ENCODE results near the gene CSRNP3. TPM values are rescaled to one million over a fixed set of nuclear protein-coding genes. Genes with fewer than 3 reads are reported as not detected.

Gene CSRNP3
- total RNA-seq, 6 donors from 2014 or later, result 0.46 to 4.1 (median 1.5) TPM

- H3K27me3 ChIP-seq, result no peaks in the 10 kb centered on the region
- no peak for ATAC-seq (ENCODE audit: low FRiP score in 2 of 2)
- DNase-seq, result no peak
- no peaks in the 10 kb centered on the region for H3K36me3 ChIP-seq
- peaks cover 0 to 6% (median 0%) of the 10 kb centered on the region in 4 donors for H3K4me1 ChIP-seq
- TF ChIP-seq EP300 (IDR thresholded peaks at IDR 0.05) (no peak), CTCF (IDR thresholded peaks at IDR 0.05) (no peak), POLR2AphosphoS5 (IDR thresholded peaks at IDR 0.05) (no peak), POLR2A (IDR thresholded peaks at IDR 0.05) (no peak)
- H3K4me3 ChIP-seq, result no peak overlapping the region
- no peaks in the 10 kb centered on the region for H3K9me3 ChIP-seq
- 67 to 90% methylated on average over 3 of the region's 3 CpGs for WGBS, 2 donors
- H3K27ac ChIP-seq, result no peak overlapping the region
These were observed 5.2 kb downstream of the CSRNP3 start for GRCh38 chr2:165474619-165475276.

- 95 to 96% methylated on average over 6 of the region's 6 CpGs for WGBS, 2 donors
- ATAC-seq (ENCODE audit: low FRiP score in 2 of 2) (no peak), DNase-seq (no peak)
- no peak for TF ChIP-seq EP300 (IDR thresholded peaks at IDR 0.05)
- no peak for TF ChIP-seq POLR2A (IDR thresholded peaks at IDR 0.05)
- no peak for TF ChIP-seq CTCF (IDR thresholded peaks at IDR 0.05)
- TF ChIP-seq POLR2AphosphoS5 (IDR thresholded peaks at IDR 0.05), result no peak
- Histone ChIP-seq H3K36me3 (no peaks in the 10 kb centered on the region), H3K27me3 (no peaks in the 10 kb centered on the region), H3K27ac (no peak overlapping the region), H3K4me3 (no peak overlapping the region), H3K4me1 (peaks cover 0 to 2% (median 0%) of the 10 kb centered on the region in 4 donors), H3K9me3 (no peaks in the 10 kb centered on the region)
These were observed 5.9 kb downstream of the CSRNP3 start for GRCh38 chr2:165475277-165476004.

GRCh38 chr2:165479856-165480255 is 10.4 kb downstream of the CSRNP3 start:
- H3K27me3 ChIP-seq, result no peaks in the 10 kb centered on the region
- H3K27ac ChIP-seq, result no peak overlapping the region
- H3K4me1 ChIP-seq, result no peaks in the 10 kb centered on the region
- H3K9me3 ChIP-seq, result no peaks in the 10 kb centered on the region
- no peak for ATAC-seq (ENCODE audit: low FRiP score in 2 of 2)
- WGBS, 2 donors, result 65 to 71% methylated on average over 4 of the region's 4 CpGs
- TF ChIP-seq POLR2AphosphoS5 (IDR thresholded peaks at IDR 0.05), result no peak
- no peak for TF ChIP-seq EP300 (IDR thresholded peaks at IDR 0.05)
- no peak for TF ChIP-seq CTCF (IDR thresholded peaks at IDR 0.05)
- no peak for TF ChIP-seq POLR2A (IDR thresholded peaks at IDR 0.05)
- DNase-seq, result no peak
- H3K36me3 ChIP-seq, result no peaks in the 10 kb centered on the region
- no peak overlapping the region for H3K4me3 ChIP-seq

GRCh38 chr2:165494573-165494972 is 25.1 kb downstream of the CSRNP3 start:
- no peaks in the 10 kb centered on the region for H3K9me3 ChIP-seq
- no peaks in the 10 kb centered on the region for H3K4me1 ChIP-seq
- no peak for ATAC-seq (ENCODE audit: low FRiP score in 2 of 2)
- DNase-seq, result no peak
- TF ChIP-seq POLR2A (IDR thresholded peaks at IDR 0.05), result no peak
- no peak for TF ChIP-seq POLR2AphosphoS5 (IDR thresholded peaks at IDR 0.05)
- TF ChIP-seq CTCF (IDR thresholded peaks at IDR 0.05), result no peak
- no peak for TF ChIP-seq EP300 (IDR thresholded peaks at IDR 0.05)
- H3K36me3 ChIP-seq, result no peaks in the 10 kb centered on the region
- 53 to 64% methylated on average over 4 of the region's 4 CpGs for WGBS, 2 donors
- H3K27ac ChIP-seq, result no peak overlapping the region
- no peaks in the 10 kb centered on the region for H3K27me3 ChIP-seq
- H3K4me3 ChIP-seq, result no peak overlapping the region

Measured in upper lobe of left lung (tissue), 6 donors.